Thyroid gland (tissue), 4 donors: Measurements from ENCODE around the gene FAM240A. TPM values are rescaled to one million over a fixed set of nuclear protein-coding genes. Genes with fewer than 3 reads are reported as not detected.

Source experiments
- DNase-seq, 2 donors: peaks; one replicate each; pipeline ENCODE4 v3.0.0-alpha.2; 2019
- H3K27ac ChIP-seq, 3 donors: fragments of 200-600 bp; sonication (generic); 1 replicate in 2 of 3; 2 replicates in 1 of 3; pipeline ENCODE4 v1.5.1; 2016 to 2019; ENCODE audit warnings: mild to moderate bottlenecking in 1 of 3, moderate library complexity in 1 of 3
- H3K27me3 ChIP-seq: fragments of 200-600 bp; sonication (generic); one replicate; pipeline ENCODE4 v1.5.1; 2019
- H3K36me3 ChIP-seq, 2 donors: fragments of 200-600 bp; sonication (generic); one replicate each; pipeline ENCODE4 v1.5.1; 2016 to 2019
- H3K4me1 ChIP-seq, 2 donors: fragments of 200-600 bp; sonication (generic); one replicate each; pipeline ENCODE4 v1.5.1; 2017 to 2019
- H3K4me3 ChIP-seq, 3 donors: fragments of 200-600 bp; sonication (generic); replicated peaks in 1 of 3; 1 replicate in 2 of 3; 2 replicates in 1 of 3; pipeline ENCODE4 v1.5.1; 2016; ENCODE audit warnings: mild to moderate bottlenecking in 1 of 3
- H3K9me3 ChIP-seq: fragments of 200-600 bp; sonication (generic); one replicate; pipeline ENCODE4 v1.5.1; 2017
- POLR2A ChIP-seq, 2 donors: fragments of 450-650 bp; IDR thresholded peaks; one replicate each; pipeline ENCODE4 v1.6.1; 2017; ENCODE audit warnings: antibody characterized with exemption in 2 of 2, mild to moderate bottlenecking in 2 of 2, moderate library complexity in 1 of 2
- WGBS, 2 donors: methylation state at CpG; one replicate each; pipeline ENCODE4 v1.1.5; 2017; 5-methylcytosine and 5-hydroxymethylcytosine counted together
- intact Hi-C: fragments of 100-400 bp; cut with DNase I; formaldehyde crosslinking; loops from one replicate; pipeline ENCODE4 v1.15.1; 2023
- small RNA-seq: library from RNA; depleted of rRNA; stranded (forward); fragments of <200 nt; gene quantifications from one replicate; pipeline ENCODE3, GENCODE V24; 2016
- total RNA-seq, 4 donors: library from RNA; depleted of rRNA; stranded (reverse); fragments of >200 nt; gene quantifications; one replicate each; pipeline ENCODE4 v1.2.3, GENCODE V29; 2016
- TF ChIP-seq, protein P1 (sequence below), 6 experiments: fragments of 200-600 bp in 3 of 6; fragments of 450-650 bp in 3 of 6; sonication (generic) in 3 of 6; IDR thresholded peaks; one replicate each; pipeline ENCODE4 v1.5.1; 2016 to 2019; ENCODE audit warnings: antibody characterized with exemption in 6 of 6, mild to moderate bottlenecking in 2 of 6, inconsistent platforms in 1 of 6, moderate library complexity in 1 of 6

FAM240A gene
- total RNA-seq, 4 donors from 2014 or later, result 0.22 to 1.1 TPM; not detected in 2

DNA sequence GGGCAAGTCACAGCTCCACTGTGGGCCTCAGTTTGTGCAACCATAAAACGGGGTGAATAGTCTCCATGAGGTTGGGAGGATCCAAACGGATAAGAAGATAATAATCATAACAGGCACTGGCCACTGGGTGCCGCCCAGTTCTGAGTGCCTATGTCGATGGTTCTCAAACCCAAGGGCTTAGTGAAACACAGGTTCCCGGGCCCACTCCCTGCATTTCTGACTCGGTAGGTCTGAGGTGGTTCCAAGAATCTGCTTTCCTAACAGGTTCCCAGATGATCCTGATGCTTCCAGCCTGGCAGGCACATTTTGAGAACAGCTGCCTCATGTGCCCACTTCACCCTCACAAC, 60.0 kb downstream of the FAM240A start:
- Histone ChIP-seq H3K9me3 (no peaks in the 10 kb centered on the region), H3K36me3 (peaks cover 0 to 18% of the 10 kb centered on the region in 2 donors), H3K4me3 (no peak overlapping the region), H3K4me1 (peaks cover 0 to 3% of the 10 kb centered on the region in 2 donors), H3K27me3 (no peaks in the 10 kb centered on the region), H3K27ac (no peak overlapping the region)
- no peak for DNase-seq
- intact Hi-C loops, result no loop called here
- TF ChIP-seq, protein P1, sequence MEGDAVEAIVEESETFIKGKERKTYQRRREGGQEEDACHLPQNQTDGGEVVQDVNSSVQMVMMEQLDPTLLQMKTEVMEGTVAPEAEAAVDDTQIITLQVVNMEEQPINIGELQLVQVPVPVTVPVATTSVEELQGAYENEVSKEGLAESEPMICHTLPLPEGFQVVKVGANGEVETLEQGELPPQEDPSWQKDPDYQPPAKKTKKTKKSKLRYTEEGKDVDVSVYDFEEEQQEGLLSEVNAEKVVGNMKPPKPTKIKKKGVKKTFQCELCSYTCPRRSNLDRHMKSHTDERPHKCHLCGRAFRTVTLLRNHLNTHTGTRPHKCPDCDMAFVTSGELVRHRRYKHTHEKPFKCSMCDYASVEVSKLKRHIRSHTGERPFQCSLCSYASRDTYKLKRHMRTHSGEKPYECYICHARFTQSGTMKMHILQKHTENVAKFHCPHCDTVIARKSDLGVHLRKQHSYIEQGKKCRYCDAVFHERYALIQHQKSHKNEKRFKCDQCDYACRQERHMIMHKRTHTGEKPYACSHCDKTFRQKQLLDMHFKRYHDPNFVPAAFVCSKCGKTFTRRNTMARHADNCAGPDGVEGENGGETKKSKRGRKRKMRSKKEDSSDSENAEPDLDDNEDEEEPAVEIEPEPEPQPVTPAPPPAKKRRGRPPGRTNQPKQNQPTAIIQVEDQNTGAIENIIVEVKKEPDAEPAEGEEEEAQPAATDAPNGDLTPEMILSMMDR (IDR thresholded peaks at IDR 0.05), result no peak
- TF ChIP-seq POLR2A (IDR thresholded peaks at IDR 0.05), result no peak
- WGBS, 2 donors, result 93 to 96% methylated on average over 5 to 6 of the region's 6 CpGs

DNA sequence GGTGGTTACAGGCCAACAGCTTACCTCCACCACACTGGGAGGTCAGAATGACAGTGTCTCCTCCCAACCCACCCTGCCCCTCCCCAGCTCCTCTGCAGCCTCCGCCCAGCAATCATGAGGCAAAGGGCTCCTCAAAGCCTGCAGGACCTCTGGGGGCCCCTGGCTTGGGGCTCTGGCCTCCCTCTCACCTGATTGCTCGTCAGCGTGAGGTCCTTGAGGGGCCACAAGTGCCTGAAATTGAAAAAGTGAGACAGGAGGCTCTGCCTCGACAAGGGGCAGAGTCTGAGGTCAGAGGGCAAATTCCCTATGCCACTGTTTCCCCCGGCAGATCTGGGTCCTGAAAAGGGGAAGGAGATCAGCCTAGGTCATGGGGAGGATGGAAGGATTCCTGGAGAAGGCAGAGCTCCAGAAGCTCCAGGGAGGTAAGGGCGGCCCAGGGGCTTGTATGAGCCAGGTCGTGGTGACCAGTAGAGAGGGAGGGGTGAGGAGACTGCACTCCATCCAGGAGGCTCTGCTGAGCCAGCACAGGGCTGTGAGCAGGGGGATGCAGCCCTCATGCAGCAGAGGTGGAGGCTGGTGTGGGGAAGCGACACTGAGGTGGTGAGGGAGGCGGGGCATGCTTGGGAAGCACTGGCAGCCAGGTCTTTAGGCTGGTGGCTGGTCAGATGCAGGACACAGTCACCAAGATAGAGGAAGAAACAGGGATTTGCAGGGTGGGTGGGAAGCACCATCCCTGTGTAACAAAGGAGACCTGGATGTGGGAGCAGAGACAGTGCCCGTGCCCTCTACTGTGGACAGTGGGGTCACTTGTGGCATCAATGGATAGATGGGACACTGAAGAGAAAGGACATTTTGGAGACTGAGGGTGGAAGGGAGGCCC, 61.1 kb downstream of the FAM240A start:
- intact Hi-C loops, result no loop called here
- WGBS, 2 donors, result 92% methylated on average over 9 to 10 of the region's 10 CpGs
- H3K27me3 ChIP-seq, result no peaks in the 10 kb centered on the region
- no peak for DNase-seq
- H3K27ac ChIP-seq, result no peak overlapping the region
- peaks cover 0 to 18% of the 10 kb centered on the region in 2 donors for H3K36me3 ChIP-seq
- H3K9me3 ChIP-seq, result no peaks in the 10 kb centered on the region
- no peak overlapping the region for H3K4me3 ChIP-seq
- no peak for TF ChIP-seq POLR2A (IDR thresholded peaks at IDR 0.05)
- TF ChIP-seq, protein P1 (IDR thresholded peaks at IDR 0.05), result no peak
- H3K4me1 ChIP-seq, result peaks cover 0 to 3% of the 10 kb centered on the region in 2 donors

DNA sequence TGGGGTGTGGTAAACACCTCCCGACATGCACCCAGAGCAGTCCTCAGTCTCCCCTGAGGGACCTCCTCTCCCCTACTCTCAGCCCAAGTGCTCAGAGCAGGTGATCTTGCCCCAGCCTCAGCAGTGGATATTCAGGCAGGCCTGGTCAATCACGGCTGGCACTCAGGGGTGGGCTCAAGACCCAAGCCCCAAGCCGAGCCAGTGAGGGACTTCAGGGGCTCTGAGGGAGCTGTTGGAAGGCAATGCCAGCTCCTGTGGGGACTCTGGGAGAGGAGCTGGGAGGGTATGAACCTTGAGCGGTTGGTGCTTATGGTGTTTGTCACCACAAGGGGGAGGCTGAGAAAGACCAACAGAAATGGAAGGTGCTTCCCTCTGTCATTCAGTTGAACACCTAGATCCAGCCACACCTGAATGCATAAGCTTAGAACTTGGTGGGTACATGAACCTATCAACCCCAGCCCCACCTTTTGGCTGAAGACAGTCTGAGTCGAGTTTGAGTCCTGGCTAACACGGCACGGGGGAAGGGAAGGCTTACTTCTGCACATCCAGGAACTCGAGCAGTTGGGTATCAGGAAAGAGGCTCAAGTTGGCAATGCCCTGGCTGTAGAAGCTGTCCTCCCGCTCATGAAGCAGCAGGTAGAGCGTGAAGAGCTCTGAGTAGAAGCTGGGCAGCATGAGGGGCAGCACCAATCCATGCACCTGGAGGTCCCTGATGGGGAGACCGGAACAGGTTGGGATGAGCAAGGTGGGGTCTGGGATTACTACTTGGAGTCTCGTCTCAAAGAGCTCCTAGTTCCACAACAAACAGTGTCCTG, 61.9 kb downstream of the FAM240A start:
- Histone ChIP-seq H3K36me3 (peaks cover 0 to 18% of the 10 kb centered on the region in 2 donors), H3K27me3 (no peaks in the 10 kb centered on the region), H3K27ac (no peak overlapping the region), H3K9me3 (no peaks in the 10 kb centered on the region), H3K4me1 (peaks cover 4 to 9% of the 10 kb centered on the region in 2 donors), H3K4me3 (no peak overlapping the region)
- no peak for DNase-seq
- WGBS, 2 donors, result 95 to 97% methylated on average over 10 to 11 of the region's 12 CpGs
- intact Hi-C loops, result no loop called here
- TF ChIP-seq, protein P1 (IDR thresholded peaks at IDR 0.05), result no peak
- no peak for TF ChIP-seq POLR2A (IDR thresholded peaks at IDR 0.05)

DNA sequence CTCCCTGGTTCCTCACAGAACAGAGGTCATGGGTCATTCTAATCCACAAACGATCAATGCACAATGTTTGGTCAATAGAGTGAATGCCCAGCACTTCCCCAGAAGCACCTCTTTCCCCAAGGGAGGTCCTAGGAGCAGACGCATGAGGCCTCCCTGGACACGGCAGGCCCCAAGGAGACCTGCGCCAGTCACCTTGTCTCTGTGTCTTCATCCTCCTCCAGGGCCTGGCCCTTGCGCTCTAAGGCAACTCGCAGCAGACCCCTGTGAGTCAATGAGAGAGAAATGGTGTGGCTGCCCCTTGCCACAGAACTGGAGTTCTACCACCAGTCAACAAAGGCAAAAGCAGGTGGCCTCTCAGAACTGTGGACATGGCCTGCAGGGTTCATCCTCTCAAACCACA, 63.1 kb downstream of the FAM240A start:
- TF ChIP-seq, protein P1 (IDR thresholded peaks at IDR 0.05), result no peak
- TF ChIP-seq POLR2A (IDR thresholded peaks at IDR 0.05), result no peak
- 92 to 96% methylated on average over 4 to 6 of the region's 6 CpGs for WGBS, 2 donors
- no peak for DNase-seq
- Histone ChIP-seq H3K27me3 (no peaks in the 10 kb centered on the region), H3K36me3 (peaks cover 0 to 18% of the 10 kb centered on the region in 2 donors), H3K27ac (no peak overlapping the region), H3K4me1 (peaks cover 15 to 21% of the 10 kb centered on the region in 2 donors), H3K4me3 (no peak overlapping the region), H3K9me3 (no peaks in the 10 kb centered on the region)
- intact Hi-C loops, result no loop called here

Small RNA genes lying within 50 kb of the gene (small RNA-seq; reads per million reads assigned to genes)
- not detected for gene RF00591

Other genes starting within 250 kb of the FAM240A start
- under 1 TPM in 3 of 4 donors, not detected in 1; 0.40 to 0.56 (median 0.49) TPM for gene CCR5, start 241.6 kb upstream of the FAM240A start, total RNA-seq
- 1 to 10 TPM in 1 of 4 donors, under 1 TPM in 3; 0.33 to 1.5 (median 0.81) TPM for gene CCRL2, start 205.3 kb upstream of the FAM240A start, total RNA-seq
- gene LTF, start 147.6 kb upstream of the FAM240A start, total RNA-seq, result 10 to 100 TPM in 3 of 4 donors, 1 to 10 TPM in 1; 6.3 to 48.6 (median 32.5) TPM
- not detected for gene RTP3, start 114.5 kb upstream of the FAM240A start, total RNA-seq
- 10 to 100 TPM; 25.0 to 37.4 (median 31.0) TPM for gene LRRC2, start 46.2 kb upstream of the FAM240A start, total RNA-seq
- gene ALS2CL, start 81.2 kb downstream of the FAM240A start, total RNA-seq, result 10 to 100 TPM; 55.8 to 68.5 (median 63.7) TPM
- gene TMIE, start 88.9 kb downstream of the FAM240A start, total RNA-seq, result 1 to 10 TPM in 2 of 4 donors, under 1 TPM in 1, not detected in 1; 0.83 to 1.3 (median 1.1) TPM
- gene PRSS50, start 105.3 kb downstream of the FAM240A start, total RNA-seq, result 1 to 10 TPM; 1.7 to 6.0 (median 3.6) TPM